GM08714 (cell line): ENCODE data around the gene RFX8.

Experiments used
- H3K4me3 ChIP-seq: fragments of 200-500 bp; sonication (Bioruptor generic); 2 replicates; pipeline ENCODE4 v1.5.1; 2014; ENCODE audit warnings: mild to moderate bottlenecking, low read length, inconsistent platforms
- ZNF274 ChIP-seq: IDR thresholded peaks from 2 replicates; pipeline ENCODE4 v1.6.1; 2012; ENCODE audit warnings: mild to moderate bottlenecking, low read depth, low read length

The RFX8 gene

DNA sequence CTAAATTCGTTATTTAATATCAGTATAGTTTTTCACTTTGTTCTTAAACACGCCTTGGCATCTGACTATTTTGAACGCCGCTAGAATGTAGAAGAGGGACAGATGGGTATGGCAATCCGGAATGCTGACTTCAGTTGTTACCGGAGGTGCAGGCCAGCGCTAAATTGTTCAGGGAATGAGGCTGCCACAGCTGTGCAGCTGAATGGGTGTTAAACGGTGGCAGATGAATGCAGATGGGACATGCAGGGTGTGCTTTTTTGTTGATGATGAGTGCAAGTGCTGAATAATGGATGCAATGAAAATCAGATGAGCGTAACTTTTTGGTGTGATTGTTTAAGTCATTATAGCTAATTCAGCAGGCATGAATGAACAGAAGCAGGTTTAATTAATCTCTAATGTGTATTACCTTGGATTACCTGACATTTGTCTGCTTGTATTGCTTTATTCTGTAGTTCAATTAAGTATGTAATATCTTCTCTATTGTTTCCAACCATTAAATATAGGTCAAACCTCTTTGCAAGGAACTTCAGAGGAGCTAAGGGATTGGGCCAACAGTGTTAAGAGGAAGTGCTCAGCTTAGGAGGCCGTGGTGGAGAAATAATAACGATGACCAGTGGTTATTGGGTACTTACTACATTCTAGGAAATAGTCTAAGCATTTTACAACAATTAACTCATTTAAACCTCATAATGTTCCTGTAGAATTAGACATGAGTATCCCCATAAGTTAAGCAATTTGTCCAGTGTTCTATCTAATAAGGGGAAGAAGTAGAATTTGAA lies 75.7 kb downstream of the RFX8 start:
- H3K4me3 ChIP-seq, result no peak overlapping the region
- TF ChIP-seq ZNF274, result no peak

DNA sequence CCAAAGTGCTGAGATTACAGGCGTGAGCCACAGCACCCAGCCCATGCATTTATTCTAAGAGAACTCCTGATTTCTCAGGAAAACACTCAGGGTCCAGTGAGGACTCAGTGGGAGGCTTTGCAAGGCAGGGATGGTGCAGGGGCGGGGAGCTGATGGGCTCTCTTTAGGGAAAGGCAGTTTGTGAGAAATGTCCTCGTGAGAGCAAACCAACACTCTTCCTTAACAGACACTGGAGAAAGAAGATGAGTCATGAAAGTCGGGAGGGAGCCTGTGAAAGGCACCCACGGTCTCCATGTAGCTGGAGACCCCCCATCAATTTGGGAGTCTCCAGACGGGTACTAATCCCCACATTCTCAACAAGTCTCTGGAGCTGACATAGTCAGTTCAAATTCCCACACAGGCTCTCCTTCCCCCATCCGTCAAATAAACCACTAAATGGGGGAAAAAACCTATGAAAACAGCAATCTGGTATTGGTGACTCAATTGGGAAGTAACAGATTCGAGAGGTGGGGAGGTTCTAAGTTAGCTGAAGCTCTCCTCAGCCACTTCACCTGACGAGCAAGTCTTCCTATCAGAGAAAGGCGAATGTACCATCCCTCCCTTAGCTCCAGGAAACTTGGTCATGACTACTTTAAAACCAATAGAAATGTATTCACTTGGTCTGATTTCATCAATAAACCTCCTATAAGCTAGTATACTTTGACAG lies 76.6 kb downstream of the RFX8 start:
- H3K4me3 ChIP-seq, result no peak overlapping the region
- TF ChIP-seq ZNF274, result no peak

DNA sequence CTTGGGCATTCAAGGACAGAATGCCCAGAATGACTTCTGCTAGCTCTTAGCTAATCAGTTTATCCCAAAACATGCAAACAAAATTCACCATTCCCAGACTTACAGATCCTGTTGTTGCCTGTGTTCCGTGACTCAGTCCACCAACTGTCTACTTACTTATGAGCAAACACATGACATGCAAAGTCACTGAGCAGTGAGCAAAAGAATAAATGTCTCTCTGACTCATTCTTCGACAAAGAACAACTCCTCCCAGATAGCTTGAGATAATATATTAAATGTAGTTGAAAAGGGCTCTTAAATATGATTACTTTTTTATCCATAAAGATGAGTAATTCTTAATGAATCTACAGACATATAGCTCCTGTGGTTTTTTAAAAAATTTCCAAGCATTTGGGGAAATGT lies 78.6 kb downstream of the RFX8 start:
- no peak for TF ChIP-seq ZNF274
- H3K4me3 ChIP-seq, result no peak overlapping the region

DNA sequence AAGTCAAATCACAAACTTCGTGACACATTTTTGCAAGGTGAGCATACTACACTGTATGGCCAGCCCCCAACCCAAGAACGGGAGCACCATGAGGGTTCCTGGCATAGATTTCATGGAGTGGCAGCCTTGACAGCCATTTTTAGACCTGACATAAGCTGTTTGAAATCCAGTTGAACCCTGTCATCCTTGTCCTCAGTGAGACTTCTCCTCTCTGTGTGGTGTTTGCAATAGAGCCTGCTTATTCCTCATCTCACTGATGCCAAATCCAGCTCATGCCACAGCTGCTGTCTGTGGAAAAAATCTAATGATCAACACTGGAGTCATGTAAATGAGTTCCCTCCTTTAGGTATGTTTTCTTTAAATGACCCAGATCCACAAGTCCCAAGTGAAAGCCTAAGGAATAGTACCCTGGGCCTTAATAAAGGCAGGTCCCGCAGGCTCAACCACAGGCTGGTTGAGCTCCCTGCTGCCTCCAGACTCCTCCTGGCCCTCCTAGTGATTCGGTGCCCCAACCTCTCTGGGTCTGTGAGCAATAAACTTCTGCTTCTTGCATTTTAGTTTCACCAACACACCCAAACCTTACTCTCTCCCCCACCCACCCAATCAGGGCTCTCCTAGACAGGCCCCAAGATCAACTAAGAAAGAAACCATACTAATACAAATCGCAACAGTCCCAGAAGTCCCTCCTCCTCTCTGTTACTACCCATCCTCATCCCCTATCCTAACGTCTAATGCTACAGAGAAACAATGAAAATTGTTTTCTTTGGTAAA lies 79.2 kb downstream of the RFX8 start:
- no peak overlapping the region for H3K4me3 ChIP-seq
- TF ChIP-seq ZNF274, result no peak

DNA sequence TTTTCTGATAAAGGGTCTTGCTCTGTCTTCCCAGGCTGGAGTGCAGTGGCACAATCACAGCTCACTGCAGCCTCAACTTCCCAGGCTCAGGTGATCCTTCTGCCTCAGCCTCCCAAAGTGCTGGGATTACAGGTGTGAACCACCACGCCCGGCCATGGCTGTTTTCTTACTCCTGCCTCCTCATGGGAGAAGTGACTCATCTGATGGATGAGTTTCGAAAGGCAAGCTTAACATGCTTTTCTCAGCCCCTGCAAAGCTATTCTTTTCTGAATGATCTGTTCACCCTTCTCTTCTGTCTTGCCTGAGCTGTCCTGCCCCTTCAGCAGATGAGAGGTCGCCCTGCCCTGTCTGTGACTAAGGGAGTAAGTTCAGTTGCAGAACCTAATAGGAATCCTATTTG lies 86.7 kb downstream of the RFX8 start:
- no peak overlapping the region for H3K4me3 ChIP-seq
- TF ChIP-seq ZNF274, result no peak

DNA sequence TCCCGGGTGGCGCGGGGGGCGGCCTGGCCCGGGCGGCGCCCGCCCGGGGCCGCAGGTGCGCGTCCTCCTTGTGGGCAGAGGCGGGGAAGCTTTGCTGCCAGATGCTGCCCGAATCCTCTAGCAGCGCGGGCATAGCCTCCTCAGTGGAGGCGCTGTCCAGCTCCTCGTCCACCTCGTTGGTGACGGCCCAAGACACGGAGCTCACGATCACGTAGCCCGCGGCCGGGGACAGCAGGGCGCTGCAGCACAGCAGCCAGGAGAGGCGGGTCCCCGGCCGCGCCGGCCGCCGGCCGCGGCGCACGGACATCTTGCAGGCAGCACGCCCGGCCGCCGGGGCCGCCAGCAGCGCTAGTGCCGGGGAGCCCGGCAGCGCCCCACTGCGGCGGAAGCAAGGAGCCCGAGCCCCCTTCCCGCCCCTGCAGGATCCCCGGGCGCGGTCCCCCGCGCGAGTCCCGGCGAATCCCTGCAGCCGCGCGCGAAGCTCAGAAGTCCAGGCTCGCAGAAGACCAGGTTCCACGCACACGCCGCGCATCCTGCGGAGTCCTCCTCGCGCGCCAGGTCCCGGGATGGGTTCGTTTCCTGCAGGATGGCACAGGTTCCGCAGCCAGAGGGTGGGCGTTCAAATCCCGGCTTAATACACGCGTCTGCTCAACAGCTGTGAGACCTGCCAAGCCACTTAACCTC lies 87.6 kb downstream of the RFX8 start, which contains the start of gene CREG2:
CREG2 (minus strand) TSS at position 353 of the 684 bp plus-strand sequence; CDS start at position 307, 46 bp downstream.
- H3K4me3 ChIP-seq, result no peak within 1 kb of the TSS; the same call in 1 of the 2 replicates
- TF ChIP-seq ZNF274, result no peak

DNA sequence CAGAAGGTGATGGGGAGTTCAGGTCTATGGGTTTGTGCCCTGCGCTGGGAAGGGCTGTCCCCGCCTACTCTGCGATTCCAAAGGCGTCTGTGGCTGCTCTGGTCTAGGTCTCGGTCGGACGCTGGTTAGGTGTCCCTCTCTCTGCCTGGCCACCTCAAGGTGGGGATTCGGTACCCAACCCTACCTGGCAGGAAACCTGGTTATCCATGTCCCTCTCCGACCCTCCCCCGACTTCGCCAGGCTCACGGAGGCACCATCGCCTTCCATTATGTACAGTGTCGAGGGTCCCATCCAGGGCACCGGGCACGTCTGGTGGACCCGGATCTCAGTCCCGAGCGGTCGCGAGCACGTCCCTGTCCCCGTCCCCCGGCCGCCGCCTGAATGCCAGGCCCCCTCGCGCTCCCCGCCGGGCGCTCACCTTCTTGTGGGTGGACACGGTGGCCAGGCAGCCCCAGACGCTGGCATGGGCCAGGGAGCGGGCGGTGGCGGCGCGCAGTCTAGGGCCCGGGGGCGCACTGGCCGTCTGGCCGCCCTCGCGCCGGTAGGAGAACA lies 88.2 kb downstream of the RFX8 start:
- no peak overlapping the region; the same call in 1 of the 2 replicates for H3K4me3 ChIP-seq
- no peak for TF ChIP-seq ZNF274

DNA sequence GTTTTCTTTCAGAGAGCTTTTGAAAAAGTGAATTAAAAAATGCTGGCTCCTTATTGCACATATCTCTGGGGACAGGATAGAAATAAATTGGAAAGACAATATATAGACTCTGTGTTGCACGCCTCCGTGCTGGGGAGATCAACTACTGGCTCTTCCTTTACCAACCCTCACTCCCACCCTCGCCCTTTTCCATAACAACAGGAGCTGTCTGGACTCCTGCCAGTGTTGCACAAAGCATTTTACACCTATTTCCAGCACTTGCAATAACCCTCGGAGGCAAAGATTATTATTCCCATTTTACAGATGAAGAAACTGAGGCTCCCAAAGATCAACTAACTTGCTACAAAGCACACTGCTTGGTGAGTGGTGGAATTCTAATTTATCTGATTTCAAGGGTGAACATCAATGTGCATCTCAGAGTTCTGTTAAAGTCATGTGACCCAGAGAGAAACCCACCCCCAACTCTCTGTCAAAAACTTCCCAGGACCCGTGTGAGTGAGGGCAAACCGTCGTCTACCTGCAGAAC lies 91.8 kb downstream of the RFX8 start:
- no peak for TF ChIP-seq ZNF274
- H3K4me3 ChIP-seq, result no peak overlapping the region

DNA sequence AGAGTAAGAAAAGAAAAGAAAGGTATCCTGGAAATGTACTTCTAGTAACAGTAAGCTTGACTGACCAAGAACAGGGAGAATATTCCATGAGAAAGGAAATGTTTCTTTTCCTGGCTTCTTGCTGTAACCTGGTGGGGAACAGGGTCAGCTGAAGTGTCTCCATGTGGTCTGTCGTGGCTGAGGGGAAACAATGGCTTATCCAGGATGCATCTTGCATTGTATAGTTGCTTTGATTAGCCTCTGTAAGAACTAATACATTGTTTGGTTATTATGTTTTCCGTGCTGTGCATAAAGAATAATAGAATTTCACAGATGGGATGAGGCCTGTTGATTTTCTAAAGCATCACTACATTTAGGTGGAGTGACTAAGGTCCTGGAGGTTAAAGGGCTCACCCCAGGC lies 92.5 kb downstream of the RFX8 start:
- H3K4me3 ChIP-seq, result no peak overlapping the region
- TF ChIP-seq ZNF274, result no peak

DNA sequence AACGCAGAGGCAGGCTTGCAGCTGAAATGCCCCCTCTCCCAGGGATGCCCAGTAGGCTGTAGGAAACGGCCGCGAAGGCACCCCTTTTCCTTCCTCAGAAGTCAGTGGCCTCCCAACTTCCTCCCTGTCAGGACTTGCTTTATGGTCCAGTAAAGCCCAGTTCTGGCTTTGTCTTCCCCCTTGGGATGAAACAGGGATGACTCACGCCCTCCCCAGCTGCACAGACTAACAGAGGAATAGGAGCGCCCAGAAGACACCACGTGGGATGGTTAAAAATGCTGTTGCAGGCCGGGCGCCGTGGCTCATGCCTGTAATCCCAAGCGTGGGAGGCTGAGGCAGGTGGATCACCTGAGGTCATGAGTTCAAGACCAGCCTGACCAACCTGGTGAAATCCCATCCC lies 94.5 kb downstream of the RFX8 start:
- no peak for TF ChIP-seq ZNF274
- H3K4me3 ChIP-seq, result no peak overlapping the region

DNA sequence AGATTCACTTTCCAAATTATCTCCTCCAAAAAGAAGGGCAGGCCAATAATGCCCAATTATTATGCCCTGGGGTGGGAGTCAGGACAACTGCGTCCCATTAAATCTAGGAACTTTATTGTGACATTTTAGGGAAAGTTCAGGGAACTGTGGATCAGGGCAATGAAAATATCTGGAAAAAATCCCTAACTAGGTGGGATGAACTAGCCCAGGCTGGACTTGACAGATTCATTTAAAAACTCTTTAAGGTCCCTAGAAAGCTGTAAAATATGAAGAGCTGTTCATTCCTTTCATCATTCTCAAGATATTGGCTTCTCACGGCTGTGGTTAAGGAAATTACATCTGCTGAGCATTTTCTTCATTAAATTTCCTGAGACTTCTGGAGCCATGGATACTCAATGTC lies 95.8 kb downstream of the RFX8 start:
- TF ChIP-seq ZNF274, result no peak
- no peak overlapping the region for H3K4me3 ChIP-seq

DNA sequence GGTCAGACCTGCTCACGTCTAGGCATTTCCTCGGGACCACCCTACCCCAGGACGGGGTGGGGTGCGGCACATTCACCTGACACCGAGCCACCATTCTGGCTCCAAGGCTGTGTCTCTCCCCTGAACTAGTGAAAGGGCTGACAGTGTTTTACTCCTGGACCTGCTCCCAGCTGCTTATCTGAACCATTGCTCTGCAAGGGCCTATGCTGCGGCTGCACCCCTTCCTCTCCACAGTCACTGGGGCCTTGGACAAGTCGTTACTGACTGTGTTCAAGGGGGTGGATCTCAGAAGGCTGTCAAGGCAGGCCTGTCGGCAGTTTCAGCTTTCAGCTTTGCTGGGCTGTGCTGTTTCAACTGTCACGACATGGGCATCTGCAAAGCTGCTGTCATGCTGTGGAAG lies 99.3 kb downstream of the RFX8 start:
- H3K4me3 ChIP-seq, result no peak overlapping the region
- TF ChIP-seq ZNF274, result no peak

DNA sequence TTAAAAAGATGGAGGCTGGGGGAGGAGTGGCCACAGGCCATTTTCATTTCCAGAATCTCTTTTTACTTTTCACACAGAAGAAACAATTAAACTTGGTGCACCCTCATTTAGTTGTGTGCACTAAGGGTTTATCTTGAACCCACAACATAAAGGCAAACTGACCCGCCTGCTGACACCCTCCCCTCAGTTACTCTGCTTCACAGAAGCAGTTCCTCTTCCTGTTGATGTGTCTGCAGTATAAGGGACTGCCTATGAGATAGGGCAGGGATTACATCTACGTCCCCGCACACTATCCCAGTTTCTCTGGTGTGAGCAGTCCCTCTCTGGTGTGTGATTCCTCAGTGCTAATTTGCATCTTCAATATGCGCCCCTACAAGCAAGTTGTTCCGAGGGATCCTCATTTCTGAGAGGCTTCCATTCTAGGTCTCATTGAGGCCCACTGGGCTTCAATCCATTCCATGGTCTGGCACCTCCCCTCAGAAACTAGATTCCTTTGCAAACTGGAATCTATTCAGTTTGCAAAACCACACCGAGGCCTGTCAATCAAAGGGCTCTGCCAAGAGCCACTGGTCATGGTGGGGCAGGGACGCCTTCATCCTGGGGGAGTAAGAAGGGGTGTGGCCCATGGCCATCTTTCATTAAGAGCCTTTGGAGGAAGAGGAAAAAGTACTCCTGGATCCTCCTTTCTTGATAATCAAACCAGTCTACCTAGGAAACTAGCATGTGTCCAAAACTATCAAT lies 99.9 kb downstream of the RFX8 start:
- no peak for TF ChIP-seq ZNF274
- H3K4me3 ChIP-seq, result no peak overlapping the region

DNA sequence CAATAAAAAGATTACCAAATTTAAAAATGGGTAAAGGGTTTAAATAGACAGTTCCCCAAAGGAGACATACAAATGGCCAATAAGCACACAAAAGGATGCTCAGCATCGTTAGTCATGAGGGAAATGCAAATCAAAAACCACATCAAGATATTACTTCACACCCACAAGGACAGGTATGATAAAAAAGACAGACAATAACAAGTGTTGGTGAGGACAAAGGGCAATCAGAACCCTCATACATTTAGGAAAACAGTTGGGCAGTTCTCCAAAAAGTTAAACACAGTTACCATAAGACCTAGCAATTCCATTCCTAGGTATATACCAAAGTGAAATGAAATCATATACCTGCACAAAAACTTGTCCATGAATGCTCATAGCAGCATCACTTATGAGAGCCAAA lies 102.1 kb downstream of the RFX8 start:
- no peak overlapping the region for H3K4me3 ChIP-seq
- no peak for TF ChIP-seq ZNF274
